AG10803 (cell line): ENCODE results near the gene PAPSS1.

Experiments
- DNase-seq: peaks from one replicate; pipeline ENCODE4 v3.0.0; 2010; ENCODE audit warnings: low read depth
- H3K4me3 ChIP-seq: 2 replicates; pipeline ENCODE4 v1.5.1; 2011; ENCODE audit warnings: mild to moderate bottlenecking, low read length, control low read depth
- CTCF ChIP-seq: conservative IDR thresholded peaks from 2 replicates; pipeline ENCODE4 v1.5.1; 2011; ENCODE audit warnings: mild to moderate bottlenecking, low read length, control low read depth, inconsistent platforms

PAPSS1 gene

GRCh38 chr4:107685740-107686139 is 34.3 kb downstream of the PAPSS1 start:
- no peak for DNase-seq
- no peak for TF ChIP-seq CTCF
- H3K4me3 ChIP-seq: no peak overlapping the region

- no peak overlapping the region for H3K4me3 ChIP-seq
- DNase-seq: no peak
- no peak for TF ChIP-seq CTCF
Measured at GRCh38 chr4:107683873-107684272, 36.2 kb downstream of the PAPSS1 start.

- no peak for DNase-seq
- no peak overlapping the region for H3K4me3 ChIP-seq
- no peak for TF ChIP-seq CTCF
Measured at GRCh38 chr4:107682306-107682705, 37.7 kb downstream of the PAPSS1 start.

- no peak for DNase-seq
- H3K4me3 ChIP-seq: no peak overlapping the region
- no peak for TF ChIP-seq CTCF
Measured at GRCh38 chr4:107669068-107669467, 51.0 kb downstream of the PAPSS1 start.

GRCh38 chr4:107666134-107666533 is 53.9 kb downstream of the PAPSS1 start:
- DNase-seq: peak; percentile 74
- no peak overlapping the region for H3K4me3 ChIP-seq
- TF ChIP-seq CTCF: peak; percentile 68

GRCh38 chr4:107665001-107665400 is 55.0 kb downstream of the PAPSS1 start:
- TF ChIP-seq CTCF: no peak
- no peak overlapping the region for H3K4me3 ChIP-seq
- peak; percentile 83 for DNase-seq

- no peak overlapping the region for H3K4me3 ChIP-seq
- TF ChIP-seq CTCF: no peak
- DNase-seq: peak; percentile 17
Measured at GRCh38 chr4:107658400-107659336, 61.4 kb downstream of the PAPSS1 start.
